PC-9 (cell line): ENCODE measurements around the gene ATXN7. TPM values are rescaled to one million over a fixed set of nuclear protein-coding genes. Genes with fewer than 3 reads are reported as not detected.

ENCODE experiments used
- BruUV-seq: library from RNA; stranded (reverse); fragments of 400-500 nt; replicated peaks from 2 replicates; lab custom pipeline; 2021; lab: Mats Ljungman, UMichigan
- CTCF ChIA-PET: fragments of 300-600 bp; sonication (Branson Sonifier 250); formaldehyde crosslinking; loops from one replicate; lab custom pipeline; 2022; ENCODE audit warnings: antibody characterized with exemption; lab: Charles Lee
- POLR2A ChIA-PET: fragments of 300-600 bp; sonication (Branson Sonifier 250); formaldehyde crosslinking; loops from one replicate; lab custom pipeline; 2022; ENCODE audit warnings: antibody characterized with exemption; ENCODE audit not compliant: unreplicated experiment; lab: Charles Lee
- DNase-seq, 2 experiments: peaks; one replicate each; pipeline versions ENCODE4 v3.0.0 to v3.0.0-alpha.2; 2015 to 2022; ENCODE audit warnings: mixed read lengths in 1 of 2
- H2AFZ ChIP-seq: fragments of 200-600 bp; sonication (generic); 2 replicates; pipeline ENCODE4 v1.8.1; 2017; ENCODE audit warnings: antibody characterized with exemption
- H3F3A ChIP-seq: fragments of 200-600 bp; sonication (generic); 2 replicates; pipeline ENCODE4 v1.8.1; 2017; ENCODE audit warnings: antibody characterized with exemption, mild to moderate bottlenecking, low read depth; ENCODE audit not compliant: insufficient read depth
- H3K27ac ChIP-seq: fragments of 200-600 bp; sonication (generic); 2 replicates; pipeline ENCODE4 v1.6.1; 2016; ENCODE audit warnings: mixed run types
- H3K27me3 ChIP-seq: fragments of 200-600 bp; sonication (generic); 2 replicates; pipeline ENCODE4 v1.6.1; 2016; ENCODE audit warnings: low read depth, mixed run types; ENCODE audit not compliant: insufficient read depth
- H3K36me3 ChIP-seq: fragments of 200-600 bp; sonication (generic); 2 replicates; pipeline ENCODE4 v1.6.1; 2016; ENCODE audit warnings: low read depth, mixed run types
- H3K4me1 ChIP-seq: fragments of 200-600 bp; sonication (generic); replicated peaks from 2 replicates; pipeline ENCODE4 v1.6.1; 2016; ENCODE audit warnings: mixed run types; ENCODE audit not compliant: insufficient read depth
- H3K4me2 ChIP-seq: fragments of 200-600 bp; sonication (generic); 2 replicates; pipeline ENCODE4 v1.6.1; 2017; ENCODE audit warnings: mixed run types
- H3K4me3 ChIP-seq: fragments of 200-600 bp; sonication (generic); 2 replicates; pipeline ENCODE4 v1.6.1; 2016; ENCODE audit warnings: mixed run types
- H3K79me2 ChIP-seq: fragments of 200-600 bp; sonication (generic); 2 replicates; pipeline ENCODE4 v1.6.1; 2017; ENCODE audit warnings: low read depth, mixed run types
- H3K9me2 ChIP-seq: fragments of 200-600 bp; sonication (generic); 2 replicates; pipeline ENCODE4 v1.8.1; 2017; ENCODE audit warnings: mild to moderate bottlenecking; ENCODE audit not compliant: insufficient read depth
- H3K9me3 ChIP-seq: fragments of 200-600 bp; sonication (generic); 2 replicates; pipeline ENCODE4 v1.8.1; 2016; ENCODE audit warnings: low read depth; ENCODE audit not compliant: insufficient read depth
- H4K20me1 ChIP-seq: fragments of 200-600 bp; sonication (generic); 2 replicates; pipeline ENCODE4 v1.8.1; 2017; ENCODE audit not compliant: insufficient read depth
- CTCF ChIP-seq: fragments of 200-600 bp; sonication (generic); conservative IDR thresholded peaks from 2 replicates; pipeline ENCODE4 v1.6.1; 2017; ENCODE audit warnings: mixed run types, antibody characterized with exemption, mild to moderate bottlenecking, moderate library complexity
- EZH2 ChIP-seq: fragments of 200-600 bp; sonication (generic); IDR thresholded peaks from 2 replicates; pipeline ENCODE4 v1.8.0; 2017; ENCODE audit warnings: antibody characterized with exemption, low read depth
- intact Hi-C: fragments of 100-400 bp; cut with micrococcal nuclease; formaldehyde crosslinking; loops from one replicate; pipeline ENCODE4 v1.10.0; 2022; ENCODE audit not compliant: unreplicated experiment
- total RNA-seq: library from RNA; stranded (reverse); gene quantifications from 2 replicates; pipeline ENCODE4 v1.2.3, GENCODE V29; 2021

The ATXN7 gene
- total RNA-seq, 1 experiment from 2014 or later, result 27.7 TPM

- Histone ChIP-seq H3F3A (no peaks in the 10 kb centered on the region; the same call in 1 of the 2 replicates), H3K27ac (no peak overlapping the region), H3K9me3 (no peaks in the 10 kb centered on the region), H3K9me2 (no peaks in the 10 kb centered on the region), H3K27me3 (no peaks in the 10 kb centered on the region), H3K4me3 (no peak overlapping the region), H2AFZ (no peak overlapping the region), H3K4me1 (0 out of 2 replicates have a peak, but pooled peaks cover 4% of the 10 kb centered on the region), H4K20me1 (no peaks in the 10 kb centered on the region), H3K36me3 (no peaks in the 10 kb centered on the region), H3K4me2 (no peak overlapping the region), H3K79me2 (no peaks in the 10 kb centered on the region)
- ChIA-PET POLR2A (no interaction called here), CTCF (no interaction called here)
- intact Hi-C loops, result no loop called here
- TF ChIP-seq CTCF (no peak), EZH2 (no peak)
- no TSS peak for BruUV-seq
- DNase-seq, result no peak
Measured at GRCh38 chr3:64049832-64050231, 186.2 kb downstream of the ATXN7 start.

Other genes with a start within 250 kb of the ATXN7 start
- not detected in 2 replicates for gene SNTN, start 211.2 kb upstream of the ATXN7 start, total RNA-seq
- gene C3orf49, start 44.6 kb upstream of the ATXN7 start, total RNA-seq, result not detected in 2 replicates
- 94.3 and 104 TPM in 2 replicates for gene THOC7, start 62 bp upstream of the ATXN7 start, total RNA-seq
- gene SCAANT1, start 48.5 kb downstream of the ATXN7 start, total RNA-seq, result not detected in 2 replicates
- 52.0 and 68.8 TPM in 2 replicates for gene PSMD6, start 159.6 kb downstream of the ATXN7 start, total RNA-seq